GM19328 (cell line): ENCODE data around the gene KAZN.

Experiments used
- ATAC-seq: cut with Tn5 transposase; IDR thresholded peaks from one replicate; pipeline ENCODE4 v1.9.1; 2021; ENCODE audit warnings: mild to moderate bottlenecking, moderate library complexity; ENCODE audit not compliant: unreplicated experiment

The KAZN gene

GRCh38 chr1:15094719-15095495 is 496.4 kb downstream of the KAZN start:
- no peak for ATAC-seq

- no peak for ATAC-seq
Observed at GRCh38 chr1:15095496-15095875, 497.0 kb downstream of the KAZN start.

GRCh38 chr1:15096293-15096692 is 497.8 kb downstream of the KAZN start:
- ATAC-seq, result no peak

- ATAC-seq, result no peak
Observed at GRCh38 chr1:15098176-15099125, 500.0 kb downstream of the KAZN start.

- ATAC-seq, result no peak
Observed at GRCh38 chr1:15099441-15100120, 501.1 kb downstream of the KAZN start.

- ATAC-seq, result no peak
Observed at GRCh38 chr1:15100121-15100879, 501.8 kb downstream of the KAZN start.

GRCh38 chr1:15100880-15101760 is 502.6 kb downstream of the KAZN start:
- ATAC-seq, result no peak

- ATAC-seq, result no peak
Observed at GRCh38 chr1:15101801-15102200, 503.3 kb downstream of the KAZN start.

- no peak for ATAC-seq
Observed at GRCh38 chr1:15102646-15103045, 504.2 kb downstream of the KAZN start.

GRCh38 chr1:15103211-15103610 is 504.7 kb downstream of the KAZN start:
- ATAC-seq, result no peak

GRCh38 chr1:15103906-15104305 is 505.4 kb downstream of the KAZN start:
- ATAC-seq, result no peak

- ATAC-seq, result no peak
Observed at GRCh38 chr1:15104768-15105167, 506.3 kb downstream of the KAZN start.

GRCh38 chr1:15106608-15107007 is 508.1 kb downstream of the KAZN start:
- no peak for ATAC-seq

- no peak for ATAC-seq
Observed at GRCh38 chr1:15107058-15107687, 508.7 kb downstream of the KAZN start.

- ATAC-seq, result no peak
Observed at GRCh38 chr1:15107911-15108310, 509.4 kb downstream of the KAZN start.

- ATAC-seq, result no peak
Observed at GRCh38 chr1:15110128-15110866, 511.8 kb downstream of the KAZN start.

GRCh38 chr1:15110867-15111230 is 512.4 kb downstream of the KAZN start:
- no peak for ATAC-seq

GRCh38 chr1:15113146-15113545 is 514.7 kb downstream of the KAZN start:
- no peak for ATAC-seq

GRCh38 chr1:15114884-15115283 is 516.4 kb downstream of the KAZN start:
- ATAC-seq, result no peak
